GM19023 (cell line): ENCODE data around the gene PFKFB3.
A peak's percentile ranks its signal among the peaks of the same experiment; 100 is the strongest.
"Not testable (repeated sequence)": the region's sequence is repeated elsewhere in the genome, so short reads cannot be mapped to it uniquely, and the experiment has no call there.

ENCODE experiments used
- ATAC-seq: cut with Tn5 transposase; IDR thresholded peaks from one replicate; pipeline ENCODE4 v1.9.1; 2021; ENCODE audit warnings: mild to moderate bottlenecking, moderate library complexity; ENCODE audit not compliant: unreplicated experiment

PFKFB3 gene

DNA sequence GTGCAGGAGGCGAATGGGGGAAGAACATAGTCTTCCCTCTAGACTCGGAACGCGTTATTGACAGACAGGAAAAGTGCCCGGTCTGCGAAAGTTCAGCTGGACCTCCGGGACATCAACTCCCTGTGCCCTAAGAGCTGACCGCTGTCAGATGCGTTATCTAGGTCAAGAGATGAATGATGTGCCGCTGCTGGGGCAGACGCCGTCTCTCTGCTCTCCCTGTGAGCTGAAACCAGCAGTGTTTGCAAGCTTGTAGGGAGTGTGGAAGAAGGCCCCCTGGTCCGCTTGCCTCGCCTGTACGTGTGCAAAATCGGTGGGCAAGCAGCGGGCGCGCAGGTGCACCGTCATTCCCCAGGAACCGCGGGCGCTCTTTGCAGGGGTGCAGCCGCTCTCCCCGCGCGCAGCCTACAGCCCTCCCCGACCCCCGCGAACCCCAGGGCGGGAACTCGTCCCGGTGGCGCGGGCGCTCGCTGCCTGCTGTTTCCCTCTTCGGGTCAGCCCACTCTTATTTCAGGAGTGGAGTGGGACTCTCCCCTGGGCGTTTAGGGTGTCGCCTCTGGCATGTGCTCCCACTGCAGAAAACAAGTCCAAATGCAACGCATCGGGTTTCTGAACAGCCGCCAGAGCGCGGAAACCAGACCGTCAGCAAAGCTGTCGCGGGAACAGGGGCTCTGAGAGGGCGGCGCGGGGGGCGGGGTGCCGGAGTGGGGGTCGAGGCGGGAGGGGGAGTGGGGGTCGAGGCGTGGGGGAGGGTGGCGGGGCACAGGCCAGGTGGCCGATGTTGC lies 1.8 kb upstream of the PFKFB3 start:
- ATAC-seq: peak; percentile 1

GRCh38 chr10:6201516-6201975 lies 1.2 kb upstream of the PFKFB3 start:
- peak; percentile 40 for ATAC-seq

GRCh38 chr10:6202098-6202683 lies 541 bp upstream of the PFKFB3 start:
- ATAC-seq: no peak

GRCh38 chr10:6203331-6204062 lies 765 bp downstream of the PFKFB3 start:
- peak; percentile 45 for ATAC-seq

DNA sequence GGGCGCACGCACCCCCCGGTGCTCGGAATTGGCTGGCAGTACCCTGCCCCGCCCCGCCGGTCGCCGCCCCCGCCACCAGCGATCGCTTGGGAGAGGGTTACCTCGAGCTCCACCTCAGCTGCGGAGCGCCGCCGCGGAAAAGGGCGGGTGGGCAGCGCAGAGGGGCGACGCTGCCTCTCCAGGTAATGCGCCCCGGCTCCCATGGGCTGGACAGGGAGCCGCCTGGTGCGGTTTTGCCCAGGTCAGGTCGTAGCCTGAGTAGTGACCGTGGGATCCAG lies 1.3 kb downstream of the PFKFB3 start:
- no peak for ATAC-seq

DNA sequence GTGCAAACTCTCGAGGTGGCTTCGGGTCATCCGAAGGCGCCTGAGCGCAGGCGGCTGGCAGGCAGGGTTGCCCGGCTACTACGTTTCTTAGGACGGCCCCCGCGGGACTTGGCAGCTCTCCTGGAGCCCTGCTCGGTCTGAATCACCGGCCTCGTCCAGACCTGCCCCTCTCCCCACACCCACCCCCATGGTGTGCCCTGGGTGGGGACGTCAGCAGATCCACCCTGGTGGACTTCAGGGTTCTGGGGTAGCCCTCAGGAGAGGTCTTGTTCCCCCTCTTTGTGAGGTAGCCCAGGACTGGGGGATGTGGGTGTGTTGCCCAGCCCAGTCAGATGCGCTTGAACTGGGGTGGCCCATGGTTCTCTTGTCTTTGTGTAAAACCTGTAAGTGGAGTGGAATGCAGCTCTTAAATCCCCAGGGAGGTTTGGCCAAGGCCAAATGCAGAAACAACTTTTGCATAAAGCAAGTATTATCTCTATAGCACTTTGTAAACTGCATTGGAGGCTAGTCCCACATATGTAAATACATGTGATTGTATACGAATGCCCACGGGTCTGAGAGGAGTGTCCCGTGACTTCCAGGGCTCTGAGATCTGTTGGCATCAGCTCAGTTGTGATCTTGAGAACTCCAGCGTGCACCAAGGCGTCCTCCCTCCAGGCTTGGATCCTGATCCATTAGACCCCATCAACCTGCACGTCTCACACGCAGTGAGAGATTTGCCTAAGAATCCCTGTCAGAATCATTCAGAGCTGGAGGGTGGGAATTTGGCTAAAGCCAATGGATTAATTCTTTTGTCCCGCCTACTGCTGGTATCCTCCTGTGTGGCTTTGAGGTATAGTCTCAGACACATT lies 1.8 kb downstream of the PFKFB3 start:
- no peak for ATAC-seq

DNA sequence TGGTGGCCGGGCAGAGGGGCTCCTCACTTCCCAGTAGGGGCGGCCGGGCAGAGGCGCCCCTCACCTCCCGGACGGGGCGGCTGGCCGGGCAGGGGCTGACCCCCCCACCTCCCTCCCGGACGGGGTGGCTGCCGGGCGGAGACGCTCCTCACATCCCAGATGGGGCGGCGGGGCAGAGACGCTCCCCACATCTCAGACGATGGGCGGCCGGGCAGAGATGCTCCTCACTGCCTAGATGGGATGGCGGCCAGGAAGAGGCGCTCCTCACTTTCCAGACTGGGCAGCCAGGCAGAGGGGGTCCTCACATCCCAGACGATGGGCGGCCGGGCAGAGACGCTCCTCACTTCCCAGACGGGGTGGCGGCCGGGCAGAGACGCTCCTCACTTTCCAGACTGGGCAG lies 3.8 kb downstream of the PFKFB3 start:
- not testable (repeated sequence) for ATAC-seq

- ATAC-seq: no peak
Observed at GRCh38 chr10:6207658-6208057, 4.9 kb downstream of the PFKFB3 start.

GRCh38 chr10:6208799-6209235 lies 6.1 kb downstream of the PFKFB3 start:
- no peak for ATAC-seq

- no peak for ATAC-seq
Observed at GRCh38 chr10:6211341-6211670, 8.6 kb downstream of the PFKFB3 start.

DNA sequence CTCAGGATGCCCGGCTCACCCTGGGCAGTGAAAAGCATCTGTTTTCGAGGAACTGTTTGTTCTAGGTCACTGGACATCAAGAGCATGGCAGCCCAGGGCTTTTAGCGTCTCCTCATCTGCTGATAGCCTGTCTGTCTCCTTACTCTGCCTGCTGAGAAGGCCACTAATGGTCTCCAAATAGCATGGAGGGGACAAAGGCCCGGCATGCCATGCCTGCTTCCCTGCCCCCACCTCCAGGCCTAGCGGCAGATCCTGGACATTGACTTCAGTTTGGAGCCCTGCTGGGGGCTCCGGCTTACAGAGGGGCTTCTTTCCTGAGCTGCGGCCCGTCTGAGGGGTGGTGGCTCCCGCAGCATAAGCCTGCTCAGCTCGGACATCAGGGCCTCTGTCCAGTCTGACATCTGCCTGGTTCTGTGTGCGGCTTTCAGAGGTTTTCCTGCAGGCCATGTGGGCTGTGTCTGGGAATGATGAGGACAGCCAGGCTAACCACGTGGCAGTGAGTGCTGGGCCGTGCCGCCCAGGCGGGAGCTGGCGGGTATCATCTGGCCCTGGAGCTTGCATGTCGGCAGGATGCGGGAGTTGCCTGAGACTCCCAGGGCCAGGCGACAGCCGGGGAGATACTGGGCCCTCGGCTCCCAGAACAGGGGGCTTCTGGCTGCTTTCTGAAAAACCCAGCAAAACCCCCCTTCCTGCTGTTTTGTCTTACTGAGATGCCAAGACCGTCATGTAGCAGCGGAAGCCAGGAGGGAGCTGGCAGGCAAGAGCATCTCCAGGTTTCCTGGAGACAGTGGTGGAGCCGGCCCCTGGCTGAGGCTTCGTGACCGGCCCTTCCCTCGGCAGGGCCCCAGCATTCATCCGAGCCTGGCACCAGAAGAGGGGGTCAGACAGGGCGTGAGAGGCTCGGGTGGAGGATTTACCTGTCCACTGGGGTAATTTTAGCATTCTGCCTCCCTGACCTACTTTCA lies 9.2 kb downstream of the PFKFB3 start:
- ATAC-seq: no peak

- no peak for ATAC-seq
Observed at GRCh38 chr10:6212806-6213205, 10.1 kb downstream of the PFKFB3 start.

- ATAC-seq: no peak
Observed at GRCh38 chr10:6213257-6213905, 10.6 kb downstream of the PFKFB3 start.

DNA sequence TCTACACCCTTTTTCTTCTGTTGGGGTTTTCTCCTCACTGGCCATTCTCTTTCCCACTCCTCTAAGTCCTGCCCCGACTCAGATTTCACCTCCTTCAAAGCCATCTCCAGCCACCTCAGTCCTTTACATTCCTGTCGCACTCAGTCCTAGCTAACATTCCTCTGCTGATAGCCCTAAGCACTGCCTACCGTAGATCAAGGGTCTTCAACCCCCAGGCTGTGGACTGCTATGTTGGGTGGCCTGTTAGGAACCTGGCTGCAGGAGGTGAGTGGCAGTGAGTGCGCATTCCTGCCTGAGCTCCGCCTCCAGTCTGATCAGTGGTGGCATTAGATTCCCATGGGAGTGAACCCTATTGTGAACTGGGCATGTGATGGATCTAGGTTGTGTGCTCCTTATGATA lies 11.2 kb downstream of the PFKFB3 start:
- ATAC-seq: no peak

DNA sequence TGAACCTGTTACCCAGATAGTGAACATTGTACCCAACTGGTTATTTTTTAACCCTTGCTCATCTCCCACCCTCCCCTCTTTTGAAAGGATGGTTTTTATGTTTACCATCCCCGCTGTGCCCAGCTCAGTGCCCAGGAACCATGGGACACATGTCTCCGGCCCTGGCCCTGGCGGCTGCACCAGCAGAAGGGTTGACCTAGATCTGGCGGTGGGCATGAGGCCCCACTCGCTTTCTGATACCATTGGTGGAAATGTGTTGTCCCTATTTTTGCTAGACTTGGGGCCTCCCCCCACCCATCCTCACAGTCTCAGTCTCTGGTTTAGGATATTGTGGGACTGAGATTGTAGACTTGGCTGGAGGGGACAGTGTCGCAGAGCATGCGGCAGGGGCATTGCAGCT lies 11.9 kb downstream of the PFKFB3 start:
- ATAC-seq: no peak

DNA sequence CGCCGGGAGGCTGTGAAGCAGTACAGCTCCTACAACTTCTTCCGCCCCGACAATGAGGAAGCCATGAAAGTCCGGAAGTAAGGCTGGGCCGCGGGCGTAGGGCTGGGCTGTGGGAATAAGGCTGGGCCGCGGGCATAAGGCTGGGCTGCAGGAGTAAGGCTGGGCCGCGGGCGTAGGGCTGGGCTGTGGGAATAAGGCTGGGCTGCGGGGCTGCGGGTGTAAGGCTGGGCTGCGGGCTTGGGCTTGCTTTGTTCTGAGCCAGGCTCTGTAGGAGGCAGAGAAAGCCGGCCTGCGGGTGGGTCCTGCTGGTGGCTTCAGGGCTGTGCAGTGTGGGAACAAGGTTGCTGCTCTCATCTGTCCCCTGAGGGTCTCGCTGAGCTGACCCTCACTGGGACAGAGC lies 12.5 kb downstream of the PFKFB3 start:
- ATAC-seq: no peak

DNA sequence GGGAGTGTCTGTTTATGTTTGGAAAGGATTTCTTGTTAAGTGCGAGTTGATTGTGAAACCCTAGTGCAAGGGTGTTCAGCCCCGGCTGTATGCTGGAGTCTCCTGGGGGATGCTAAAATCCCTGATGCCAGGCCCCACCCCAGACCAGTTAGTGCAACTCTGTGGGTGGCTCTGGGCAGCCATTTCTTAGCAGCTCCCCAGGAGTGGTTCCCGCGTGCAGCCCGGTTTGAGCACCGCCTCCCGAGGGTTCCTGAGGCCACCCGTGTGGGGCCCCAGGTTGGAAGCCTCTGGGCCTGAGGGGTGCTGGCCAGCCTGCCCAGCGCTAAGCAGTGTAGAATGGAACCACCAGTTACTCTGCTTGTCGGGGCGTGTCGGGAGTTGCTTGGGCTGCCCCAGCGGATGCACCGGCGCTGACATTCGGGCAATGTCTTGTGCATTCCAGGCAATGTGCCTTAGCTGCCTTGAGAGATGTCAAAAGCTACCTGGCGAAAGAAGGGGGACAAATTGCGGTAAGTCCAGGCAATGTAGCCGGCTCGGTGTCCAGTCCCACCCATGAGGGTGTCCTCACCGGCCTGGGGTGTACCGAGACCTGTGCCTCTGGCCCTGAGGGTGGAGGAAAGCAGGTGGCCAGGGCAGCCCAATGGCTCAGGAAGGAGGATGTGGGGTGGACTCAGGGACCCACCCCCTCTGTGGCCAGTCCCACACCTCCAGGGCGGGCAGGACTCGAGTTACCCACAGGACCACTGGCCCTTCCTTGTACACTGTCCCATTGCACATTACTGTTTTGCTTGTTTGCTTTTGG lies 13.2 kb downstream of the PFKFB3 start:
- no peak for ATAC-seq

- ATAC-seq: no peak
Observed at GRCh38 chr10:6216916-6217315, 14.2 kb downstream of the PFKFB3 start.

DNA sequence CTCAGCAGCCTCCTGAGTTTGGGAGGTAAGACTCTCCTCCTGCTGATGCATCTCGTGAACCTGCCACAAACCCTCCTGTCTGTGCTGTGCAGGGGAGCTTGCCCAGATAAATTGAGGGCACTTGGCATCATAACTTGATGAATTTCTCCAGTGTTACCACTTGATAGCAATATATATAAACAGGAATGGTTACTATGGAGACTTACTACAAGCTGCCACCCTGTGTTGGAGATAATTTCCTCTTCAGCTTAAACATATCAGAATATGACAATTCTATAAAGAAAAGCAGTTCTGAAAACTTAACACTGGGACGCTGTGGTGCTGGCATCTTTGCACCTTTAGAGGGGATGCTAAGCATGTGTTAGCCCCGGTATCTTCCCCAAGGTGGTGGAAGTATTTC lies 14.9 kb downstream of the PFKFB3 start:
- ATAC-seq: no peak
